ENCODE results near the gene OCA2. TPM values are rescaled to one million over a fixed set of nuclear protein-coding genes. Genes with fewer than 3 reads are reported as not detected.

The OCA2 gene
- total and polyA plus RNA-seq, 2 of the 4 experiments (the other 2 are of a cell fraction) = under 0.01 to 0.03 TPM

GRCh38 chr15:28021281-28022039 lies 77.7 kb downstream of the OCA2 start:
- no peaks in the 10 kb centered on the region for H3K36me3 ChIP-seq (ENCODE audit: control insufficient read depth, insufficient read depth, low read length)
- POLR2A ChIA-PET (ENCODE audit: unreplicated experiment) = no interaction called here
- H3K18ac ChIP-seq (ENCODE audit: low read depth, low read length) = no peak overlapping the region
- no peak overlapping the region for H3K9ac ChIP-seq (ENCODE audit: low read depth, low read length)
- no peak overlapping the region for H4K91ac ChIP-seq (ENCODE audit: insufficient read depth, low read depth, low read length)
- intact Hi-C loops (cut with micrococcal nuclease) = no loop called here
- H2BK20ac ChIP-seq (ENCODE audit: low read depth, low read length) = no peak overlapping the region
- BruUV-seq (replicated peaks) = no TSS peak
- no peak overlapping the region for H3K23ac ChIP-seq (ENCODE audit: low read depth, low read length)
- no peaks in the 10 kb centered on the region for H4K20me1 ChIP-seq (ENCODE audit: insufficient read depth, low read length)
- H2BK120ac ChIP-seq (ENCODE audit: low read depth, low read length) = no peak overlapping the region
- CTCF ChIA-PET = interaction anchor here (0.8 kb wide), 1 partner anchor 1130 kb away, joined by 3 read pairs; no protein-coding TSS in a partner anchor
- no peak for ATAC-seq (ENCODE audit: low read depth)
- no peaks in the 10 kb centered on the region for H3K9me1 ChIP-seq (ENCODE audit: insufficient read depth, low read length)
- no peak overlapping the region for H3K4me3 ChIP-seq (ENCODE audit: insufficient read depth, low read depth, low read length)
- no peaks in the 10 kb centered on the region for H3K27me3 ChIP-seq (ENCODE audit: control insufficient read depth, insufficient read depth, low read length)
- no peak overlapping the region for H3K4me2 ChIP-seq (ENCODE audit: low read depth, low read length)
- H2BK15ac ChIP-seq (ENCODE audit: low read depth, low read length) = no peak overlapping the region
- no peak overlapping the region for H2AK9ac ChIP-seq (replicated peaks; ENCODE audit: low read depth, low read length, poor library complexity)
- no peak overlapping the region for H3K4ac ChIP-seq (ENCODE audit: low read depth, low read length)
- no peak overlapping the region for H2BK5ac ChIP-seq (ENCODE audit: low read depth, low read length, poor library complexity, severe bottlenecking)
- peaks cover 9% of the 10 kb centered on the region for H3K9me3 ChIP-seq (ENCODE audit: control insufficient read depth, insufficient read depth, low read length)
- H2AFZ ChIP-seq (replicated peaks; ENCODE audit: low read length, poor library complexity) = no peak overlapping the region
- dilution Hi-C loops (cut with HindIII; ENCODE audit: low sequenced_read_pairs, unreplicated experiment) = no loop called here
- H4K8ac ChIP-seq (ENCODE audit: low read depth in 2 of 2, low read length in 2 of 2) = no peak overlapping the region
- H3K56ac ChIP-seq (ENCODE audit: extremely low read depth, insufficient read depth, low read length) = no peak overlapping the region
- no peak overlapping the region for H2AK5ac ChIP-seq (ENCODE audit: low read depth, low read length)
- no peak for TF ChIP-seq MXI1 (IDR thresholded peaks at IDR 0.05; ENCODE audit: borderline replicate concordance, low read depth, low read length)
- TF ChIP-seq CTCF (conservative IDR thresholded peaks at IDR 0.05; ENCODE audit: low read depth, low read length) = 0 out of 2 replicates have a peak, but pooled peaks have one; percentile 21
- WGBS, 2 experiments (ENCODE audit: extremely low coverage in 2 of 2, insufficient read length in 1 of 2) = 100% methylated on average over 1 of the region's 17 CpGs; no CpG with 5 or more reads in 1 of the 2 experiments
- DNase-seq = peak; percentile 48
- H3K4me1 ChIP-seq (ENCODE audit: control insufficient read depth, insufficient read depth, low read length) = no peaks in the 10 kb centered on the region
- no peak overlapping the region for H3K14ac ChIP-seq (replicated peaks; ENCODE audit: low read depth, low read length)
- no peak overlapping the region for H4K5ac ChIP-seq (ENCODE audit: low read depth, low read length)
- H3K27ac ChIP-seq (ENCODE audit: insufficient read depth, low read length) = no peak overlapping the region
- in situ Hi-C loops (cut with MboI; ENCODE audit: low sequenced_read_pairs) = no loop called here
- no peaks in the 10 kb centered on the region for H3K79me1 ChIP-seq (ENCODE audit: low read depth in 1 of 2, low read length in 2 of 2)

All from IMR-90 (cell line).